GM21515 (cell line): ENCODE results near the gene ABCA1.
"Not testable (repeated sequence)": the region's sequence is repeated elsewhere in the genome, so short reads cannot be mapped to it uniquely, and the experiment has no call there.

Experiments used
- ATAC-seq: cut with Tn5 transposase; IDR thresholded peaks from one replicate; pipeline ENCODE4 v1.9.1; 2021; ENCODE audit not compliant: unreplicated experiment

The ABCA1 gene

DNA sequence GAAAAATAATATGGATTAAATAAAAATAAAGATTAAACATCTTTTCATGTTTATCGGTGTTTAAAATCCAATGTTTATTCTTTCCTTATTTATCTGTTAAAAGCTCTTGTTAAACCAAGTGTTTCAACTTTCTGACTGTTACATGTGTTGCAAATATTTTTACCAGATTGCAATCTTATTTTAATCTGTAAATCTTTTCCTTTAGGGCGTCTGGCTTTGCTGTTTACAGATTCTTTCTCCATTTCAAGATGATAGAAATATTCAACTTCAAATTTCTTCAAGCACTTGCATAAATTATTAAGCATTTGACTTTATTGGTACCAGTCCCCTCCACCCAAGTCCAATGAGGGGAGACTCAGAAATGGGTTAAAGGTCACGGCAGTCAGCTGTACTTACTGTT, 16.9 kb upstream of the ABCA1 start:
- ATAC-seq = no peak

DNA sequence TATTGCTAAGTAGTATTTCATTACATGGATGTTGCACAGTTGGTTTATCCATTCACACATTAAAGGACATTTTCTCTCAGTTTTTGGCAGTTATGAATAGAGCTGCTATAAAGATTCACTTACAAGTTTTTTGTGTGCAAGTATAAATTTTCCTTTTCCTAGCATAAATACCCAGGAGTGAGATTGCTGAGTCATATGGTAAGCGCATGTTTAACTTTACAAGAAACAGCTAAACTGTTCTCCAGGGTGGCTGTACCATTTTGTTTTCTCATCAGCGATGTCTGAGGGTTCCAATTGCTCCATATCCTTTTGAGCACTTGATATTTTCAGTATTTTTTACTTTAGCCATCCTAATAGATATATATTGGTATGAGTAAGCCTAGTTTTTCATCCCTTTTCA, 16.4 kb upstream of the ABCA1 start:
- ATAC-seq = no peak

DNA sequence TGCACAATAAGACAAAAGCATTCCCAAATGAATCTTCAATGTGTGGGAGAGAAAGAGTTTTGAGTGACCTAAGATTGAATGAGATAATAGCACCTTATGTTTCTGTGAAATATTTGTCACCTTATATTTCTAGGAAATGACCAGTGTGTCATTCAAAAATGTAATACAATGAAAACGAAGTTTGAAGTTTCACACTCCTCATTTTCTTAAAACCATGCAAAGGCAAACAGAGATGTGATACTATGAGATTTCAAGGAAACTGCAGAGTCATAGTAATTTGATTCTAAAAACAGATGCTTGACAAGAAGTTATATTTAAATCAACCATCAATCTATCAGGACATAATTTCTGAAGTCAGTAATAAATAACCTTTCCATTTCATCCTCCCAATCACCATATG, 13.6 kb upstream of the ABCA1 start:
- ATAC-seq = no peak

DNA sequence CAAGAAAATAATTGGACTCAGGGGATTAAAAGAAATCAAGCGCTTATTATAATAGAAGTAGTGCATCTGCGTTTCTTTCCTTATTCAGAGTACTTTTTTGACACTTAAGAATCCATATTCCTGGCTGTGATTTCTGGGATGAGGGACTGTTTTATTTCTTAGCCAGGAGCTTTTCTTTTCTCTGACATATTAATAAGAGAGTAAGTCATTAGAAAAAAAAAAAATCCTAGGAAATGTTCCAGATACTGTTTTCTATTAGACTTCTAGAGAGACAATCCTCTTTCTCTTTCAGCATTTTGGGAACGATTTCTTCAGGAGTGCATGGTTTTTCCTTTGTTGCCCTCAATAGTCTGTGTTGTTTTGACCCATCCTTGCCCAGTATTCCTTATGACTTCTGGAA, 8.3 kb upstream of the ABCA1 start:
- no peak for ATAC-seq

DNA sequence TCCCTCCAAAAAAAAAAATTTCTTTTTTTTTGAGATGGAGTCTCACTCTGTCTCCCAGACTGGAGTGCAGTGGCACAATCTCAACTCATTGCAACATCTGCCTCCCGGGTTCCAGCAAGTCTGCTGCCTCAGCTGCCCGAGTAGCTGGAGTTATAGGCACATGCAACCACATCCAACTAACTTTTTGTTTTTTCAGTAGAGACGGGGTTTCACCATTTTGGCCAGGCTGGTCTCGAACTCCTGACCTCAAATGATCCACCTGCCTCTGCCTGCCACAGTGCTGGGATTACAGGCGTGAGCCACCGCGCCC, 7.5 kb upstream of the ABCA1 start:
- not testable (repeated sequence) for ATAC-seq

GRCh38 chr9:104934691-104935500, 6.9 kb upstream of the ABCA1 start:
- ATAC-seq = no peak

DNA sequence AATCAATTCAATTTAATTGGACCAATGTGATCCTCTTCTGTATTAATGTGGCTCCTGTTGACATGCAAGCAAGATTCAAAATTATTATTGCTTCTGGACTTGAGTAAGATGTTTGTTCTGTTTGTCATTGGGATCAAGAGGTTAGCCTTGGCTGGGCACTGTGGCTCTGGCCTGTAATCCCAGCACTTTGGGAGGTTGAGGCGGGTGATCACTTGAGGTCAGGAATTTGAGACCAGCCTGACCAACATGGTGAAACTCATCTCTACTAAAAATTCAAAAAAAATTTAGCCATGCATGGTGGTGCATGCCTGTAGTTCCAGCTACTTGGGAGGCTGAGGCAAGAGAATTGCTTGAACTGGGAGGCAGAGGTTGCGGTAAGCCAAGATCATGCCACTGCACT, 5.1 kb upstream of the ABCA1 start:
- ATAC-seq = not testable (repeated sequence)

GRCh38 chr9:104931256-104931655, 3.3 kb upstream of the ABCA1 start:
- ATAC-seq = no peak

GRCh38 chr9:104927216-104927911, 591 bp downstream of the ABCA1 start:
- ATAC-seq = peak; percentile 16

GRCh38 chr9:104923740-104924139, 4.2 kb downstream of the ABCA1 start:
- peak; percentile 51 for ATAC-seq

GRCh38 chr9:104923289-104923688, 4.7 kb downstream of the ABCA1 start:
- ATAC-seq = no peak

DNA sequence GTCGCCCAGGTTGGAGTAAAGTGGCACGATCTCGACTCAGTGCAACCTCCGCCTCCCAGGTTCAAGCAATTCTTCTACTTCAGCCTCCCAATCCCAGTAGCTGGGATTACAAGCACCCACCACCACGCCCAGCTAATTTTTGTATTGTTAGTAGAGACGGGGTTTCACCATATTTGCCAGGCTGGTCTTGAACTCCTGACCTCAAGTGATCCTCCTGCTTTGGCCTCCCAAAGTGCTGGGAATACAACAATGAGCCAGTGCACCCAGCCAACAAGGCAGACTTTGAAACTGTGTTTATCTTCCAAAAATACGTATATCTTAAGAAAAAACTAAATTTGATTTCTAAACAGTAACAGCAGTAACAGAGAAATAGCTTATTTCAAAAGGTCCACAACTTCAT, 5.2 kb downstream of the ABCA1 start:
- not testable (repeated sequence) for ATAC-seq

DNA sequence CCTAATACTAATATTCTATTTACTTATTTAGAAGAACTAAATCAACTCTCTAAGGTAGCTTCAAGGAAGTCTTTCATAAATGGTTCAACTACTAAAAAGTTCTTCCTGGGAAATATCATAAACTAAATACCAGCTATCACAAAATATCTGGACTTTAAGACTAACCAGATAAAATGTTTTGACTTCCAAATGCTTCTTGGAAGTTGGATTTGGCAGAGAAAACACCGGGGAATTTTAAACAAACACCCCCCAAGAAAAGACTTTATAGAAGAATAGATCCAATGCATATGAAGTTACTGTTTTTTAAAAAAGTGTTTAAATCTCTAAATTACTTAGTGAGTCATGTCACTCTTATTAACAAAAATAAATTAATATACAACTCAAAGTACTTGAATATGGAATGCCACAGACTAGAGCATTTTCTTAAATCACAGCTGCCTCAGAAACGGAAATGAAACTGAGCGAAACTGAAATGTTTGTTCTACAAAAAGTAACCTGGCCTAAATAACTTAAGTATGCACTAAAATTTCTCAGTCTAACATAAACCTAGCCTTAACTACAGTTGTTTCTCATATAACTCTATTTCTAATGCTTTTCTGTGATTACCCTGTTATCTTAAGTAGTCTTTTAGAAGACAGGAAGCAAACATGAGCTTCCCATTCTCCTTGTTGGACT, 6.8 kb downstream of the ABCA1 start:
- ATAC-seq = peak; percentile 73

GRCh38 chr9:104915753-104916152, 12.2 kb downstream of the ABCA1 start:
- no peak for ATAC-seq

DNA sequence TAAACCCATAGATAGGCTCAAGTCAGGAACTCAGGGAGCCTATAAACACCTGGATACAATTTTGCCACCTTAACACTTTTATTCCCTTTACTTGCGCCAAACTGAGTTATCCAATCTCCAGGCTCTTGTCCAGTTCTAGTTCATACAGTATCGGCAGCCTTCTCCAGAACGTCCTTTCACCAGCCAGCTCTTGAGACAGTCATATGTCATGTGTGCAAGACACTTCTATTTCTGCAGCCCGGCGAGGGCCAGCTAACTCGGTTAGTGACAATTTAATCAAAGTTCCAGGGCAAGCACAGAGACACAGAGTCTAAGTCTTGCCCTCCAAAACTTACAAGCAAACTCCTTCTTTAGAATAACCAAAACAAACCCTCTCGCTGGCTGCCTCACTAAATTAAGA, 12.9 kb downstream of the ABCA1 start:
- ATAC-seq = no peak

GRCh38 chr9:104914466-104914865, 13.5 kb downstream of the ABCA1 start:
- no peak for ATAC-seq

GRCh38 chr9:104912606-104913005, 15.3 kb downstream of the ABCA1 start:
- ATAC-seq = no peak

DNA sequence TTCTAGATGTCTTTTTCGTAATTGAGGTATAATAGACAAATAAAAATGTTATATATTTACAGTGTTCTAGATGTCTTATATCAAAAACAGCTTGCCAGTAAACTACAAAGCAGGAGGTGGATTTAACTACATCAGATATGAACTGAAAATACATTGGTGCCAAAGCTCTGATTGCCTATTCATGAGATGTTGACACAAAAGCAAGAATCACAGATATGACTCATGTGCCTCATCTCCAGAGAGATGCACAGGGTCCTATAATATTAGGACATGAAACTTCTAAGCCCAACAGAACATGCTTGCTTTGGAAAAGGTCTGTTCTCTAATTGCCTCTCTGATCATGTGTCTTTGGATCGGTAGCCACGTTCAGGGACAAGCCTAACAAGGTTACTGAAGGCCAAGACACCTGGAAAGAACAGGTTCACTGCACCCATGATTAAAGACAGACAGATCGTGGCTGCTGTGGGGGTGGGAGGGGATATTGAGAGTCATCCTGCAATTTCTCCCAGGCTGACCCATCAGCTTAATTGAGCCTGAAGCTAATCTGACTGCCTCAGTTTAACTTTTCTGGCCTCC, 16.8 kb downstream of the ABCA1 start:
- no peak for ATAC-seq

- no peak for ATAC-seq
These were observed 20.5 kb downstream of the ABCA1 start for GRCh38 chr9:104907278-104907951.

- no peak for ATAC-seq
These were observed 21.3 kb downstream of the ABCA1 start for GRCh38 chr9:104906441-104907277.
